ENCODE measurements around the gene ORC5. TPM values are rescaled to one million over a fixed set of nuclear protein-coding genes. Genes with fewer than 3 reads are reported as not detected.
"Not testable (repeated sequence)": the region's sequence is repeated elsewhere in the genome, so short reads cannot be mapped to it uniquely, and the experiment has no call there.

ORC5 gene
- polyA plus RNA-seq, 4 donors = 25.3 to 28.5 (median 28.0) TPM

DNA sequence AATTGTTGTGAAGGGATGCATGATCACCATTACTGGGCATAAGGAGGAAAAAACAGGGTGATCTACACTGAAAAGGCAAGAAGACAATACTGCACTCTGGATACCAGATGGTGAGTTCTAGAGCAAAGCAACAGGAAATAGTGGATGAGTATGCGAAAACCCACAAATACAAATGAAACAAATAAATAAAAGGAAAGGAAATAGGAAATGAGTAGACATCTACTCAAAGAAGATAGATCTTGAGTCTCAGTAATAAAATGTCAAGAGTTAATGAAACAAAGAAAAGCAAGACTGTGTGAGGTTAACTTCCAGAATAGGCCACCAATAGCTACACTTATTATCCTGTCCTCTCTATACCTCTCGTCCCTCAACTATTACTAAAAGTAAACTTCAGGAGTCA is 11.7 kb downstream of the ORC5 start:
- no peak for DNase-seq (ENCODE audit: low read depth in 4 of 4, low spot score in 3 of 4)

DNA sequence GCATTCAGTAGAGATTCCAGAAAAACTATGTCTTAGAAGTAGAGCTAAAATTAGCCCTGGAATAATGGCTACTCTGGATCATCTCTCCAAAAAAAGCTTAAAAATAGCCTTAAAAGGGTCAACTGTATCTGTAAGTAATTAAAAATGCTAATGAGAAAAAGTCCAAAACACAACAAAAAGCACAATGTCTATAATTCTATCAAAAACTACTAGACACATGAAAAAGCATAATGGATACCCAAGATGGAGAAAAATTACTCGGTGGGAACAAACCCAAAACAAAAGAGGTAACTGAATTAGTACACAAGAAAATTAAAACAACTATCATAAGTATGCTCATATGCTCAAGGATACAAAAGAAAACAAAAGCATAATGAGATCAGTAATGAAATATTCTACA is 15.4 kb downstream of the ORC5 start:
- no peak for DNase-seq (ENCODE audit: low read depth in 4 of 4, low spot score in 3 of 4)

DNA sequence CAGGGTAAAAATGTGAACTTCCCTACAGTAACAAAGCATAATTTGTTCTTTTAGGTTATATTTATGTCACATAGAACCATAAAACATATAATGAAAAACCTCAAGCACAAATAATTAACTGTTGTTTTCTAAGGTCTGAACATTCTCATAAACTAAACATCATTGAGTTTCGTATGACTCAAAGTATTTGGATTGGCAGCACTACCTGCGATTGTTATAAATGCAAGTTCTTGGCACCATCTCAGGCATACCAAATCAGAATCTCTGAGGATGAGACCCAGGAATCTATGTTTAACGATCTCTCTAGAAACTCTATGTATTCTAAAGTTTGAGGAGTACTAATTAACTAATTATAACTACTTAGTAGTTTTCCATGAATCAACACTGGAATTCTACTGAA is 22.5 kb downstream of the ORC5 start:
- DNase-seq (ENCODE audit: low read depth in 4 of 4, low spot score in 3 of 4) = no peak

DNA sequence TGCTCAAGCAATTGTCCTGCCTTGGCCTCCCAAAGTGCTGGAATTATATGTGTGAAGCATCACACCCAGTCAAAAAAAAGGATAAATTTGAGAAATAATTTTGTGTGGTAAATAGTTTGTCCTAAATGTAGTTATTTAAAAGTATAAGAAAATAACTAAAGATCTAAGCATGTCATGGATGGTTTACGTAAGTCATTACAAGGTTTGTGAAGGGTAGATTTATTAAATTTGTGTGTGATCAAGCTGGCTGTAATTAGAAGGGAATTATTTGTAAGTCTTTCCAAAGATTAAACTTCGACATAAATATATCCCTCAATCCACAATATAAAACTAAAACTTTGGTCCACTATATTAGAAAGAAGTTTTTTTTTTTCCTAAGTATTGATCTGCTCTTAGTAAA is 28.6 kb downstream of the ORC5 start:
- no peak for DNase-seq (ENCODE audit: low read depth in 4 of 4, low spot score in 3 of 4)

DNA sequence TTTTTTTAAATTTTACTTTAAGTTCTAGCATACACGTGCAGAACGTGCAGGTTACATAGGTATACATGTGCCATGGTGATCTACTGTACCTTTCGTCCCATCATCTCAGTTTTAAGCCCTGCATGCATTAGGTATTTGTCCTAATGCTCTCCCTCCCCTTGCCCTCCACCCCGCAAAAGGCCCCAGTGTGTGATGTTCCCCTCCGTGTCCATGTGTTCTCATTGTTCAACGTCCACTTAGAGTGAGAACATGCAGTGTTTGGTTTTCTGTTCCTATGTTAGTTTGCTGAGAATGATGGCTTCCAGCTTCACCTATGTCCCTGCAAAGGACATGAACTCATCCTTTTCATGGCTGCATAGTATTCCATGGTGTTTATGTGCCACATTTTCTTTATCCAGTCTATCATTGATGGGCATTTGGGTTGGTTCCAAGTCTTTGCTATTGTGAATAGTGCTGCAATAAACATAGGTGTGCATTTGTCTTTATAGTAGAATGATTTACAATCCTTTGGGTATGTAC is 30.2 kb downstream of the ORC5 start:
- DNase-seq (ENCODE audit: low read depth in 4 of 4, low spot score in 3 of 4) = not testable (repeated sequence)

DNA sequence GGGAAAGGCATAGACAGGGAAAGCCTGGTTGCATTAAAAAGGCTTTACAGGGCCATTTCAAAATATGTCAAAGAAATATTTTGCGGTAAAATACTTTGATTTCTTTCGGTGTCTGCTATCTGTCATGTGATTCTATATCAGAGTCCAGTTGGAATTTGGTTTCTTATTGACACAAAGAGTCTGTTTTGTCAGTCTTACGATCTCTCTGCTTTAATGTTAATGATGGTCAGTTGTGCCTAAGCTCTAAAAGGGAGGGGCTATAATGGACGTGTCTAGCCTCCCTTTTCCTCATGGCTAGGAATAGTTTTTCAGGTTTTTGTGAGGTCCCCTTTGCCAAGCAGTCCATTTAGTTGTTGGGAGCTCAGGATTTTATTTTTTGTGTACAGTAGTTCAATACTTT is 31.5 kb downstream of the ORC5 start:
- no peak for DNase-seq (ENCODE audit: low read depth in 4 of 4, low spot score in 3 of 4)

DNA sequence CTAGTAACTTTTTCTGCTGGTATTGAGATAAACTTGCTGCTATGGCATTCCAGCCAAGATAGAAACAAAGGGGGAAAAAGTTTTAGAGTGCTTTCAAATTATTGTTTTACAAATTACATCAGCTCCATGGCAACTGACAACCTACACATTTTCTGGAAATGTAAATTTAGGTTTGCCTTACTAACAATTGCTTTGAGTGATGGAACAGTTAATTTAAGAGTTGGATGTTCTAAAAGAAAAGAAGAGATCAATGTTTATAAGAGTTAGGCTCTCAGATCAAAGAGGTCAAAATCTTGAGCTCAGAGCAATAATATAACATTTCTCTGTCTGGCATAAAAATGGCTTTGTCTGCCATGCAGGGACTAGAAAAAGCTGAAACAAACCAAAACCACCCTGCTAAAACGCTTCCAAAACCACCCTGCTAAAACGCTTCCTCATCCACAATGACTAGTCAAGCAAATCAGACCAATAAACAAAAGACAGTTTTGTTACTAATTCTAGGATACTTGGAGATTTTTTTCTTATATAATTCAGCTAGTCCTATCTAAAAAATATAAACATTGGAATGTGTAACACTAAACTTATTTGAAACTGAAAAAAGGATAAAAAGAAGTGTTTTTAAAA is 32.3 kb downstream of the ORC5 start:
- DNase-seq (ENCODE audit: low read depth in 4 of 4, low spot score in 3 of 4) = no peak

DNA sequence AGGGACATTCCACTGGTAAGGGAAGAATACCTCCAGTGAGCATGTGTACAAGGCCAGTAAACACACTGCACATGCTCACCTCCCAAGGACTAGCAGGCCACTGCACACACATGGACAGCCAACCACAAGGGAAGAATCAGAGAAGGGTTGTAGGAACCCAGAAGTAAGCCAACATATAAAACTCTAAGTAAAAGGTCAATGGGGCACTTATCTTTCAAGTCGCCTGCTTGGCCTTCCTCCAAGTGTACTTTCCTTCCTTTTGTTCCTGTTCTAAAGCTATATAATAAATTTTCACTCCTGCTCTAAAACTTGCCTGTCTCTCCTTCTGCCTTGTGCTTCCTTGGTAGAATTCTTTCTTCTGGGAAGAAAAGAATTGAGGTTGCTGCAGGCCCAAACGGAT is 33.0 kb downstream of the ORC5 start:
- no peak for DNase-seq (ENCODE audit: low read depth in 4 of 4, low spot score in 3 of 4)

DNA sequence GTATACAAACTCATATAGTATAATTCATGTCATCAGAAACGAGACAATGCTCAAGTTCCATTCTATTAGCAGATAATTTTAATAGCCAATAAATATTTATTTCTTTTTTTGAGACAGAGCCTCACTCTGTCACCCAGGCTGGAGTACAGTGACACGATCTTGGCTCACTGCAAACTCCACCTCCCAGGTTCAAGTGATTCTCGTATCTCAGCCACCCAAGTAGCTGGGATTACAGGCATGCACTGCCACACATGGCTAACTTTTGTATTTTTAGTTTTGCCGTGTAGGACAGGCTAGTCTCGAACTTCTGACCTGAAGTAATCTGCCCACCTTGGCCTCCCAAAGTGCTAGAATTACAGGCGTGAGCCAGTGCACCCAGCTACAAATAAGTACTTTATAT is 45.7 kb downstream of the ORC5 start:
- no peak for DNase-seq (ENCODE audit: low read depth in 4 of 4, low spot score in 3 of 4)

DNA sequence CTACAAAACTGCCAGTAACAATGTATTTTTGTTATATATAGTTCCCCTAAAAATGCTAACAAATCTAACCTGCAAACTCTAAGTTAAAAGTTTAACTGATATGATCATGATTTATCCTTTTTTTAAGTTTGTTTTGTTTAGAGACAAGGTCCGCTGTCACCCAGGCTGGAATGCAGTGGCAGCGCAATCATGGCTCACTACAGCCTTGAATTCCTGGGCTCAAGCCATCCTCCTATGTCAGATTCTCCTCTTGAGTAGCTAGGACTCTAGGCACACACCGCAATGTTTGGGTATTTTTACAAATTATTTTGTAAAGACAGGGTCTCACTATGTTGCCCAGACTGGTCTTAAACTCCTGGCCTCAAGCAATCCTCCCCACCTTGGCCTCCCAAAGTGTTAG is 46.6 kb downstream of the ORC5 start:
- DNase-seq (ENCODE audit: low read depth in 4 of 4, low spot score in 3 of 4) = no peak

DNA sequence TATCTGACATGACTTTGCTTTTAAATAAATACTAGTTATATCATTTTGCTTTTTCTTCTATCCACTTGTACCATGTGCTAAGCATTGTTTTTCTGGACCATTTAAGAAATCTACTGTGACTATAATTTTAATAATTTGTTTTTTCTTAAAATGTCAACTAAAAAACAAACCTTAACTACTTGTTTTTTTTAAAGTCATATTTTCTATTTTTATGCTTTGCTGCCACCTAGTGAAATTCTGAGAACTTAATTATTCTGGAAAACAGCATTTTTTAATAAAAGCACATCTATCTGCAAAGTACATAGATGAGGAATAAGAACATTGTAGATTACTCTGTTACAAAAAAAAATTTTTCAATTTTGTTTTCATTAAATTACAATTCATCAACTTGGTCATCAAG is 47.4 kb downstream of the ORC5 start:
- DNase-seq (ENCODE audit: low read depth in 4 of 4, low spot score in 3 of 4) = peak in 2 of 4 donors; percentile 8 to 9

DNA sequence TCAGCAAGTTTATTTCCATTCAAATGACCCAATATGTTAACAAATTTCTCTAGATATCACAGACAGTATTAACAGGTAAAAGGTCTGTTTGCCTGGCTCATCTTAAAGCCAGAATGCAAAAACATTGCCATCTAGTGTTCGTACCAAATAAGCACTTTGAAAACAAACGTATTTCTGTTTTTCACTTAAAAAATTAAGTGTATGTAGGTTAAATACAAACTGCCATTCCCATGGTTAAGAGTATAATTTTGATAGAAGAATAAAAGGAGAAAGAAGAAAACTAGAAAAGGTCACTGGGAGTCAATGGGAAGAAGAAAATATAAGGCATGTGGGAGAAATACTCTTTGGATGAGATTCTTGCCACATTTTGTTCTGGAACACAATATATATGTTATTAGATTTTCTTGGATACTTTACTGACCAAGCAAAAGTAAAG is 51.0 kb downstream of the ORC5 start:
- no peak for DNase-seq (ENCODE audit: low read depth in 4 of 4, low spot score in 3 of 4)

DNA sequence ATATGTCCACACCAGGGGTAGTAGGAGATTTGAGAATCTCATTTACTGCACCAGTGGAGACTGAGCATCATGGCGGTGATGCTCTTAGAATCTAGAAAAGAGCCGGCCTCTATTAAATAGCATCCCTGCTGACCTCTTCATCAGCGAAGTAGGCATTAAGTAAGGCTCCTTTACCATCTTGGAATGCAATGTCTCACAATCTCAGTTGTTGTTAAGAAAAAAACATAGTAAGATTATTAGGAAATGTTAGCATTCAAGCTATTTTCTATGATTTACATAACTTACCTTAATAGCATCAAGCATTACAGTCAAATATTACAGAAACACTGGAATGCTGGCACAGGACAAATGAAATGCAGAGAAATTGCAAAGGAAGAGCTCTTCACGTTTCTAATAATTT is 54.5 kb downstream of the ORC5 start:
- DNase-seq (ENCODE audit: low read depth in 4 of 4, low spot score in 3 of 4) = no peak

DNA sequence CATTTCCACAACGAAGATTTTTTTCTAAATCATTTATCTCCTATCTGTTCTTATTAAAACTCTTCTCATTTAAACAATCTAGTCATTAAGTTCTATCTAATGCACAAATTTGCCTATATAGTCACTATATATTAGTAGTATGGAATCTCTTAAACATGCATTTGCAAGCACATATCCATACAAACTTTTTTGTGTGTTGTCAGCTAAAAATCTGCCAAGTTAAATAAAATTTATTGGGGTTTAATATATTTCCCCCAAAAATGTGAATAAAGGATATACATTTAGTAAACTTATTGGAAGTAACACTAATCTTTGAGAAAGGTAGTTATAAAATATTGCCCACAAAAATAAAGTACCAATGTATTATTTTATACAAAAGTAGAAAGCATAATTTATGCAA is 55.3 kb downstream of the ORC5 start:
- DNase-seq (ENCODE audit: low read depth in 4 of 4, low spot score in 3 of 4) = no peak

DNA sequence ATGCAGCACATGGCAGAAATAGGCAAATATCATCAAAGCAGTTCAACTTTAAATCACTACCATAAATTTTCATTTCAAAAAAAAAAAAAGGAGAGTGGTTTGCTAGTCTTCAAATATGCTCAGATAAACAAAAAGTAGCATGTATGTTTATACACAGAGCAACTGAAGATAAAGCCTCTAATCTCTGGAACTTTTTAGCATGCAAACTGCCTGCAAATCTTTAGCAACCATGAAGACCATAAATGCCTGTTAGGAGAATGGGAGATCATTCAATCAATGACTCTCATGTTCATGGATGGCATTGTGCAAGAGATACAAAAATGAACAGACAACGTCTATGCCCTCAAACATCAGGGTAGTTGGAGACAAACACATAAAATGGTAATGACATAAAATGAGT is 57.3 kb downstream of the ORC5 start:
- DNase-seq (ENCODE audit: low read depth in 4 of 4, low spot score in 3 of 4) = no peak

DNA sequence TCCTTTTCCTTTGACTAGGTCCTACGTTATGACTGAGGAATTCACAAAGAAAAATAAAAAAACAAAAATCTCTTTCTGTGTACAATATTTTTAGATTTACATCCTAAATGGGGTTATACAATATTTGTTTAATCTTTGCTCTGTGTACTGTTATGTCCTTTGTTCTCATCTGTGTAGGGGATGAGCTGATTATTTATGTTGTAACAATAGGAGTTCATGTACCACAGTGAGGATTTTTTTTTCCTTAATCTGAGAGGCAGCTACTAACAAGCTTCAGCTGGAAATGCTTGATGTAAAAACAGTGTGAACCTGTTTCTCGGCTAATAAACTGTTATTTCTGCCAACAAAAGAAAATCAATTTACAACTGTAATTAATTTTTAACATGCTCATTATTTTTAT is 58.0 kb downstream of the ORC5 start:
- no peak for DNase-seq (ENCODE audit: low read depth in 4 of 4, low spot score in 3 of 4)

DNA sequence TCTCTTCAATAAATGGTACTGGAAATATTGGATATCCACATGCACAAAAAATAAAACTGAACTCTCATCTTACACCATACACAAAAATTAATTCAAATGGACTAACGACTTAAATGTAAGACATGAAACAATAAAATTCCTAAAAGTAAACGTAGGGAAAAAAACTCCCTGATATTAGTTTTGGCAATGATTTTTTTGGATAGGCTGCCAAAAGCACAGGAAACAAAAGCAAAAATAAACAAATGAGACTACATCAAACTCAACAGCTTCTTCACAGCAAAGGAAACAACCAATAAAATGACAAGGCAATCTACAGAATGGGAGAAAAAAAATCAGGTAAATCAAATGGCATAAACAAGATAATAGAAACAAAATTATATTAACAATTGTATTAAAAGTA is 65.7 kb downstream of the ORC5 start:
- no peak for DNase-seq (ENCODE audit: low read depth in 4 of 4, low spot score in 3 of 4)

DNA sequence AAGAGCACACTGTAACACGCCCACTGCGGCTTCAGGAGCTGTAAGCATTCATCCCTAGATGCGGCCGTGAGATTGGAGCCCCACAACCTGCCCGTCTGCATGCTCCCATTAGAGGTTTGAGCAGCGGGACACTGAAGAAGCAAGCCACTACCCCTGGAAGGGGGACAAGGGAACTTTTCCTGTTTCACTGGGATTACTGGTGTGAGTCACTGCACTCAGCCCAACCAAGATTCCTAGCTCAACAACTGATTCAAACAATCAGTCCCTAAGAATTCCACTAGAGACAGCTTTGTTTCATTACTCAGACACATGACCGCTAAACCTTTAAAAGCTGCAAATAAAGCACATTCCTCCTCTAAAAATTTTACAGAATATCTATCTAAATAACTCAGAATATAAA is 69.8 kb downstream of the ORC5 start:
- no peak for DNase-seq (ENCODE audit: low read depth in 4 of 4, low spot score in 3 of 4)

DNA sequence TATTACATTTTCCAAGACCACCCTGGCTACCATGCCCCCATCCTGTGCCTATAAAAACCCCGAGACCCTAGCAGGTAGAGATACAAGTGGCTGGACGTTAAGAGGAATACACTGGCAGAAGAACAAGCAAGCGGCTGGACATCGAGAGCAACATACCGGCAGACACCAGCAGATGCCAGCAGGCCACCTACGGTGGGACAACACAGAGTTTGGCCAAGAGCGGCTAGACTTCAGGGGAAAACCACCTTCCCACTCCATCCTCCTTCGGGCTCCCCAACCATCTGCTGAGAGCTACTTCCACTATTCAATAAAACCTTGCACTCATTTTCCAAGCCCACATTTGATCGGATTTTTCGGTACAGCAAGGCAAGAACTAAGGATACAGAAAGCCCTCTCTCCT is 70.3 kb downstream of the ORC5 start:
- no peak for DNase-seq (ENCODE audit: low read depth in 4 of 4, low spot score in 3 of 4)

DNA sequence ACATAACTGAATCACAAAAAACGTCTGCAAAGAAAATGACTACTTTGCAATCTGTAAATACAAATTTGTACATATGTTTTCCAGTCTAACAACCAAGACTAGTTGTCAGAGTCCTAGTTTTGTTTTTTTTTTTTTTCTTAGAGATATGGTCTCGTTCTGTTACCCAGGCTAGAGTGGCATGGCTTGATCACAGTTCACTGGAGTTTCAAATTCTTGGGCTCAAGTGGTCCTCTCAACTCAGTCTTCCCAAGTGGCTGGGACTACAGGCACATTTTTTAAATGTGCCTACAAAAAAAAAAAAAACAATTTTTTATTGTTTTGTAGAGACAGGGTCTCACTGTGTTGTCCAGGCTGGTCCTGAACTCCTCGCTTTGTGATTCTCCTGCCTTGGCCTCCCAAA is 70.8 kb downstream of the ORC5 start:
- DNase-seq (ENCODE audit: low read depth in 4 of 4, low spot score in 3 of 4) = no peak

DNA sequence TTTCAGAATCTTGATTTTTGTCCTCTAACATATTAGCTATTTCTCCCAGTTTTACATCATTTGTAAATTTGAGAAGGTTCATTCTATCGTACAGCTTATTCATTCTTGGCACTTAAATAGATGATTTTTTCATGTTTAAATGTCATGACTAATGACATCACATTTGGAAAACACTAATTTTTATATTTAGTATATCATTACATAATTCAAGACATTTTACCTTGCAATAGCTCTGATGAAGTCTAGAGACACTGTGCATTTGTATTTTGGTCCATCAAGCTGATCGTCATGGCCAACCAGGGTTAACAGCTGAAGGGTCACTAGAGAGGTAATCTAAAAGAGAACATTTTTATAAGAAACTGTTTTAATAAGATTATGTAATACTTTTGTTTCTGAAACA is 71.3 kb downstream of the ORC5 start:
- DNase-seq (ENCODE audit: low read depth in 4 of 4, low spot score in 3 of 4) = no peak

DNA sequence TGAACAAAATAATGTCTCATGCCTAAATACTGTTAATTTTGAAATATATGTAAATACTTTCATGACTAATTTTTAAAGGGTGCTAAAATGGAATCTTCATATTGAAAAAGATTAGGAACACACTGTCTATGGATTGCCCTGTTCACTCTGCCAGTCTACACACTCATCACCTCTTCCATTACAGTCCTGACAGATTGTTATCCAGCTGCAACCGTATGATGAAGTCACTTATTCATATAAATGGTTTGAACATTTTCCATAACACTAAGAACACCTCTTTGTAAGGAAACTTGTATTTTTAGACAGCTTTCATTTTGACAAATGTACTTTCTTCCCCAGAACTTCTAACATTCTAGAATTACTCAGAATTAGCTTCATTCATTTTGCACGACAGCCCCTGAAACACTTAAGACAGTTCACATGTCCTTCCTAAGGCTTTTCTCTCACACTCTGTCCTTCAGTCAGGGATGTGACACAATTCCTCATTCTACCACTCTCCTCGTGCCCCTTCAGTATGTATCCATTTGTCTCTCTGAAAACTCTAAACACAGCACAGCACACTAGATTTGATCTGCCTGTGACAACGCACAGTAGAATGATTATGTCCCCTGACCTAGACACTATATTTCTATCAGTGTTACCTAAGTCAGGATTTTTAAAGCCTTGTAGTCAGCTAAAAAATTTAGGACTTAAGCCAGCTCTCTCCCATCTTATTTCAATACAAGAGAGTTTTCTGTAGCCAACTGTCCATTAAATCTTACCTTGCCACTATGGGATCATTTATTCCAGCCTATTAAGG is 71.9 kb downstream of the ORC5 start:
- DNase-seq (ENCODE audit: low read depth in 4 of 4, low spot score in 3 of 4) = no peak

All from right renal pelvis (tissue), 4 donors.